Measurements from ENCODE around the gene NRSN1. TPM values are rescaled to one million over a fixed set of nuclear protein-coding genes. Genes with fewer than 3 reads are reported as not detected.

Gene NRSN1
- total and polyA plus RNA-seq, 2 of the 13 experiments (the other 11 are each of a cell fraction or from before 2014, with no cell fraction given): not detected

DNA sequence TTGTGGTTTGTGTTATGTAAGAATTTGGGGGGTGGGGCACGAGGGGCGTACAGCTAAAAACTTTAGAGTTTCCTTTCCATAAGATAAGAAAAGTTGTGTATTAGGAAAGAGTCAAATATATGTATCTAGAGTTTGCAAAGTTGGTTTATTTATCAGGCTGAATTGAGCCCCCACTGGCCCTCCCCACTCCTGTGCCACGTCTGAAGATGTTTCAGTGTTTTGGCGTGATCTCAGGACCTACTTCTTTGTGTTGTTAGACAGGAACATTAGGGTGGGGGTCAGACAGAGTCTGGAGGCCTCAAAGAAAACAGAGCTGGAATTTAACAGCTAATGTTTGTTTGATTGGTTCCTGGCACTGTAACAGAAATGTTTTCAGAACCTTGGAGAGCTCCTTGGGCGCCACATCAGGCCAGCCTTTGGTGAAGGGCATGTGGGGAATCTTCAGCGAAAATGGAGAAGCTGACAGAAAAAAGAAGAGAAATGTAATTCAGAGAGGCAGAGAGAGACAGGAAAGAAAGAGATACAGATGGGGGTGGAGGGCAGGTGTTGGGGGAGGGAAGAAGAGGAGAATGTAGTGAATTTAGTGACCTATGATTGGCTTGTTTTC is 674 bp downstream of the NRSN1 start (continued):
- TF ChIP-seq, protein P1, sequence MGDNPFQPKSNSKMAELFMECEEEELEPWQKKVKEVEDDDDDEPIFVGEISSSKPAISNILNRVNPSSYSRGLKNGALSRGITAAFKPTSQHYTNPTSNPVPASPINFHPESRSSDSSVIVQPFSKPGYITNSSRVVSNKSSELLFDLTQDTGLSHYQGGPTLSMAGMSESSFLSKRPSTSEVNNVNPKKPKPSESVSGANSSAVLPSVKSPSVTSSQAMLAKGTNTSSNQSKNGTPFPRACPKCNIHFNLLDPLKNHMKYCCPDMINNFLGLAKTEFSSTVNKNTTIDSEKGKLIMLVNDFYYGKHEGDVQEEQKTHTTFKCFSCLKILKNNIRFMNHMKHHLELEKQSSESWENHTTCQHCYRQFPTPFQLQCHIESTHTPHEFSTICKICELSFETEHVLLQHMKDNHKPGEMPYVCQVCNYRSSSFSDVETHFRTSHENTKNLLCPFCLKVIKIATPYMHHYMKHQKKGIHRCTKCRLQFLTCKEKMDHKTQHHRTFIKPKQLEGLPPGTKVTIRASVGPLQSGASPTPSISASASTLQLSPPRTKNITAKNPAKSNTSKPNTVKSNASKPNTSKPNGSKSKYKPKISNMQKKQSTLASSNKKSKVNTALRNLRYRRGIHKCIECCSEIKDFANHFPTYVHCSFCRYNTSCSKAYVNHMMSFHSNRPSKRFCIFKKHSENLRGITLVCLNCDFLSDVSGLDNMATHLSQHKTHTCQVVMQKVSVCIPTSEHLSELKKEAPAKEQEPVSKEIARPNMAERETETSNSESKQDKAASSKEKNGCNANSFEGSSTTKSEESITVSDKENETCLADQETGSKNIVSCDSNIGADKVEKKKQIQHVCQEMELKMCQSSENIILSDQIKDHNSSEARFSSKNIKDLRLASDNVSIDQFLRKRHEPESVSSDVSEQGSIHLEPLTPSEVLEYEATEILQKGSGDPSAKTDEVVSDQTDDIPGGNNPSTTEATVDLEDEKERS (CRISPR knock-in tag; IDR thresholded peaks at IDR 0.05): peak; percentile 77; the same call in 1 of the 2 replicates
- TF ChIP-seq FOXK1 (CRISPR knock-in tag; IDR thresholded peaks at IDR 0.05; ENCODE audit: borderline replicate concordance, low read depth) (peak; percentile 68; the same call in 1 of the 2 replicates), ZNF317 (CRISPR knock-in tag; IDR thresholded peaks at IDR 0.05) (peak; percentile 80), ZNF570 (CRISPR knock-in tag; IDR thresholded peaks at IDR 0.05; ENCODE audit: borderline replicate concordance) (no peak), HOXA9 (CRISPR knock-in tag; IDR thresholded peaks at IDR 0.05; ENCODE audit: borderline replicate concordance) (peak; percentile 68; the same call in 1 of the 2 replicates), ZNF446 (CRISPR knock-in tag; IDR thresholded peaks at IDR 0.05) (0 out of 2 replicates have a peak, but pooled peaks have one; percentile 56), ZNF720 (CRISPR knock-in tag; IDR thresholded peaks at IDR 0.05) (no peak), RBM39 (IDR thresholded peaks at IDR 0.05; ENCODE audit: low read depth, low read length, poor library complexity, severe bottlenecking) (no peak), MAZ (IDR thresholded peaks at IDR 0.05; ENCODE audit: borderline replicate concordance, low read depth, low read length) (no peak), MAZ (CRISPR knock-in tag; IDR thresholded peaks at IDR 0.05; ENCODE audit: low read depth) (peak; percentile 44; the same call in 1 of the 2 replicates), ZNF143 (CRISPR knock-in tag; IDR thresholded peaks at IDR 0.05) (no peak), CEBPG (CRISPR knock-in tag; IDR thresholded peaks at IDR 0.05) (peak; percentile 31; the same call in 1 of the 2 replicates), GZF1 (CRISPR knock-in tag; IDR thresholded peaks at IDR 0.05) (no peak)
- TF ChIP-seq, protein P2, sequence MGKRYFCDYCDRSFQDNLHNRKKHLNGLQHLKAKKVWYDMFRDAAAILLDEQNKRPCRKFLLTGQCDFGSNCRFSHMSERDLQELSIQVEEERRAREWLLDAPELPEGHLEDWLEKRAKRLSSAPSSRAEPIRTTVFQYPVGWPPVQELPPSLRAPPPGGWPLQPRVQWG (CRISPR knock-in tag; IDR thresholded peaks at IDR 0.05; ENCODE audit: borderline replicate concordance, low read depth): no peak
- TF ChIP-seq, protein P3, sequence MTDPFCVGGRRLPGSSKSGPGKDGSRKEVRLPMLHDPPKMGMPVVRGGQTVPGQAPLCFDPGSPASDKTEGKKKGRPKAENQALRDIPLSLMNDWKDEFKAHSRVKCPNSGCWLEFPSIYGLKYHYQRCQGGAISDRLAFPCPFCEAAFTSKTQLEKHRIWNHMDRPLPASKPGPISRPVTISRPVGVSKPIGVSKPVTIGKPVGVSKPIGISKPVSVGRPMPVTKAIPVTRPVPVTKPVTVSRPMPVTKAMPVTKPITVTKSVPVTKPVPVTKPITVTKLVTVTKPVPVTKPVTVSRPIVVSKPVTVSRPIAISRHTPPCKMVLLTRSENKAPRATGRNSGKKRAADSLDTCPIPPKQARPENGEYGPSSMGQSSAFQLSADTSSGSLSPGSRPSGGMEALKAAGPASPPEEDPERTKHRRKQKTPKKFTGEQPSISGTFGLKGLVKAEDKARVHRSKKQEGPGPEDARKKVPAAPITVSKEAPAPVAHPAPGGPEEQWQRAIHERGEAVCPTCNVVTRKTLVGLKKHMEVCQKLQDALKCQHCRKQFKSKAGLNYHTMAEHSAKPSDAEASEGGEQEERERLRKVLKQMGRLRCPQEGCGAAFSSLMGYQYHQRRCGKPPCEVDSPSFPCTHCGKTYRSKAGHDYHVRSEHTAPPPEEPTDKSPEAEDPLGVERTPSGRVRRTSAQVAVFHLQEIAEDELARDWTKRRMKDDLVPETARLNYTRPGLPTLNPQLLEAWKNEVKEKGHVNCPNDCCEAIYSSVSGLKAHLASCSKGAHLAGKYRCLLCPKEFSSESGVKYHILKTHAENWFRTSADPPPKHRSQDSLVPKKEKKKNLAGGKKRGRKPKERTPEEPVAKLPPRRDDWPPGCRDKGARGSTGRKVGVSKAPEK (CRISPR knock-in tag; IDR thresholded peaks at IDR 0.05; ENCODE audit: borderline replicate concordance): no peak; the same call in 1 of the 2 replicates
- TF ChIP-seq, protein P4, sequence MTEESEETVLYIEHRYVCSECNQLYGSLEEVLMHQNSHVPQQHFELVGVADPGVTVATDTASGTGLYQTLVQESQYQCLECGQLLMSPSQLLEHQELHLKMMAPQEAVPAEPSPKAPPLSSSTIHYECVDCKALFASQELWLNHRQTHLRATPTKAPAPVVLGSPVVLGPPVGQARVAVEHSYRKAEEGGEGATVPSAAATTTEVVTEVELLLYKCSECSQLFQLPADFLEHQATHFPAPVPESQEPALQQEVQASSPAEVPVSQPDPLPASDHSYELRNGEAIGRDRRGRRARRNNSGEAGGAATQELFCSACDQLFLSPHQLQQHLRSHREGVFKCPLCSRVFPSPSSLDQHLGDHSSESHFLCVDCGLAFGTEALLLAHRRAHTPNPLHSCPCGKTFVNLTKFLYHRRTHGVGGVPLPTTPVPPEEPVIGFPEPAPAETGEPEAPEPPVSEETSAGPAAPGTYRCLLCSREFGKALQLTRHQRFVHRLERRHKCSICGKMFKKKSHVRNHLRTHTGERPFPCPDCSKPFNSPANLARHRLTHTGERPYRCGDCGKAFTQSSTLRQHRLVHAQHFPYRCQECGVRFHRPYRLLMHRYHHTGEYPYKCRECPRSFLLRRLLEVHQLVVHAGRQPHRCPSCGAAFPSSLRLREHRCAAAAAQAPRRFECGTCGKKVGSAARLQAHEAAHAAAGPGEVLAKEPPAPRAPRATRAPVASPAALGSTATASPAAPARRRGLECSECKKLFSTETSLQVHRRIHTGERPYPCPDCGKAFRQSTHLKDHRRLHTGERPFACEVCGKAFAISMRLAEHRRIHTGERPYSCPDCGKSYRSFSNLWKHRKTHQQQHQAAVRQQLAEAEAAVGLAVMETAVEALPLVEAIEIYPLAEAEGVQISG (CRISPR knock-in tag; IDR thresholded peaks at IDR 0.05): peak; percentile 74
